Measurements from ENCODE around the gene SIMC1.

DNA sequence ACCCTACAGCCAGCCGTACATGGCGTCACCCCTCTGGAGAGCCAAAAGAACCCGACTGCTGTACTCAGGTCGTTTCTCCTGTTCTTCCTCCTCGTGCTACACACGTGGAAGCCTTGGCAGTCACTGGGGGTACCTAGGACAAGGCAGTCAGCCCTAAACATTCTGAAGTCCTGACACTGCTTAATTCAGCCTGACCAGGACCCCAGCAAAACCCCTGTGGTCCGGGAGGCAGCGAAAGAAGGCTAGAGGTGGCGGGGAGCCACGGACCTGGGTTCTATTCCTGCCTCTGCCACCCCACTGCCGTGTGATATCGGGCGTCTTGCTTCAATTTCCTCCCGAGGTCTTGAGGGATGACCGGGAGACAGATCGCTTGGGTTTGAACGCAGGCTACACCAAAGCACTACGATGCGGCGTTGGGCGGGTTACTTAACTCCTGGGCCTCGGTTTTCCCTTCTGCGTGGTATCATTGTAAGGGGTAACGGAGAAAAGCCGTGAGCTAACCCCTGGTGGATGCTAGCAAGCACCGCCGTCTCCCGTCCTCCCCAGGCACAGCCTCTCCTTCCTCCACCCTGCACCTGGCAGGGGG lies 126.6 kb downstream of the SIMC1 start:
- TF ChIP-seq, protein P1, sequence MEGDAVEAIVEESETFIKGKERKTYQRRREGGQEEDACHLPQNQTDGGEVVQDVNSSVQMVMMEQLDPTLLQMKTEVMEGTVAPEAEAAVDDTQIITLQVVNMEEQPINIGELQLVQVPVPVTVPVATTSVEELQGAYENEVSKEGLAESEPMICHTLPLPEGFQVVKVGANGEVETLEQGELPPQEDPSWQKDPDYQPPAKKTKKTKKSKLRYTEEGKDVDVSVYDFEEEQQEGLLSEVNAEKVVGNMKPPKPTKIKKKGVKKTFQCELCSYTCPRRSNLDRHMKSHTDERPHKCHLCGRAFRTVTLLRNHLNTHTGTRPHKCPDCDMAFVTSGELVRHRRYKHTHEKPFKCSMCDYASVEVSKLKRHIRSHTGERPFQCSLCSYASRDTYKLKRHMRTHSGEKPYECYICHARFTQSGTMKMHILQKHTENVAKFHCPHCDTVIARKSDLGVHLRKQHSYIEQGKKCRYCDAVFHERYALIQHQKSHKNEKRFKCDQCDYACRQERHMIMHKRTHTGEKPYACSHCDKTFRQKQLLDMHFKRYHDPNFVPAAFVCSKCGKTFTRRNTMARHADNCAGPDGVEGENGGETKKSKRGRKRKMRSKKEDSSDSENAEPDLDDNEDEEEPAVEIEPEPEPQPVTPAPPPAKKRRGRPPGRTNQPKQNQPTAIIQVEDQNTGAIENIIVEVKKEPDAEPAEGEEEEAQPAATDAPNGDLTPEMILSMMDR (IDR thresholded peaks at IDR 0.05): no peak
- TF ChIP-seq EZH2 (IDR thresholded peaks at IDR 0.05; ENCODE audit: borderline replicate concordance, insufficient read depth, low read depth, low read length, poor library complexity, severe bottlenecking): no peak
